Dermis microvascular lymphatic vessel endothelial cell (primary cell): ENCODE measurements around the gene MLH1. TPM values are rescaled to one million over a fixed set of nuclear protein-coding genes. Genes with fewer than 3 reads are reported as not detected.
"Not testable (repeated sequence)": the region's sequence is repeated elsewhere in the genome, so short reads cannot be mapped to it uniquely, and the experiment has no call there.

Experiments used
- DNase-seq, 2 donors: peaks; one replicate each; pipeline versions ENCODE4 v3.0.0 to v3.0.0-alpha.2; 2010; ENCODE audit warnings: low read depth in 2 of 2
- total RNA-seq: library from RNA; depleted of rRNA; stranded (reverse); fragments of >200 nt; gene quantifications from 2 replicates; pipeline ENCODE4 v1.2.1, GENCODE V29; 2014

Gene MLH1
- total RNA-seq = 31.7 and 32.7 TPM in 2 replicates

DNA sequence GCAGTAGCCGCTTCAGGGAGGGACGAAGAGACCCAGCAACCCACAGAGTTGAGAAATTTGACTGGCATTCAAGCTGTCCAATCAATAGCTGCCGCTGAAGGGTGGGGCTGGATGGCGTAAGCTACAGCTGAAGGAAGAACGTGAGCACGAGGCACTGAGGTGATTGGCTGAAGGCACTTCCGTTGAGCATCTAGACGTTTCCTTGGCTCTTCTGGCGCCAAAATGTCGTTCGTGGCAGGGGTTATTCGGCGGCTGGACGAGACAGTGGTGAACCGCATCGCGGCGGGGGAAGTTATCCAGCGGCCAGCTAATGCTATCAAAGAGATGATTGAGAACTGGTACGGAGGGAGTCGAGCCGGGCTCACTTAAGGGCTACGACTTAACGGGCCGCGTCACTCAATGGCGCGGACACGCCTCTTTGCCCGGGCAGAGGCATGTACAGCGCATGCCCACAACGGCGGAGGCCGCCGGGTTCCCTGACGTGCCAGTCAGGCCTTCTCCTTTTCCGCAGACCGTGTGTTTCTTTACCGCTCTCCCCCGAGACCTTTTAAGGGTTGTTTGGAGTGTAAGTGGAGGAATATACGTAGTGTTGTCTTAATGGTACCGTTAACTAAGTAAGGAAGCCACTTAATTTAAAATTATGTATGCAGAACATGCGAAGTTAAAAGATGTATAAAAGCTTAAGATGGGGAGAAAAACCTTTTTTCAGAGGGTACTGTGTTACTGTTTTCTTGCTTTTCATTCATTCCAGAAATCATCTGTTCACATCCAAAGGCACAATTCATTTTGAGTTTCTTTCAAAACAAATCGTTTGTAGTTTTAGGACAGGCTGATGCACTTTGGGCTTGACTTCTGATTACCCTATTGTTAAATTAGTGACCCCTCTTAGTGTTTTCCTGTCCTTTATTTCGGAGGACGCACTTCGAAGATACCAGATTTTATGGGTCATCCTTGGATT lies at the start of gene MLH1:
Gene MLH1, plus strand, starts transcription at position 193 of the 958 bp plus-strand sequence. Its CDS starts 30 bp downstream, at position 223.
- peak; percentile 100 for DNase-seq

DNA sequence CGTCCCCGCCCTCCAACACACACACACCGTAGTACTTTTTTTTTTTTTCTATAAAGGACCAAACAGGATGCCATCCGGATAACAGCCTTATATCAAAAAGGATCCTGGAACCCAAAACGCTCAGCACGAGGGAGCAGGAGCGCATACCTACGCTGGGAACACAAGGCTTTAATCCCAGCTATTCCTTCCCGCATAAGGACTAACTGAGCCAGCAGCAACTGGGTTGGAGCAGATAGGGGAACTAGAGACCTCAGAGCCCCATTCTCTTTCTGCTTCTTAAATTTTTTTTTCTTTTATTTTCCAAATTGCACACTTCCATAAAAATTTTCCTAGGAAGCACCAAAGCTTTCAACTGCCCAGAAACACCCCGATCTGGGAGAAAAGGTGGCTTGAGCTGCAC lies 49.7 kb upstream of the MLH1 start:
- no peak for DNase-seq

DNA sequence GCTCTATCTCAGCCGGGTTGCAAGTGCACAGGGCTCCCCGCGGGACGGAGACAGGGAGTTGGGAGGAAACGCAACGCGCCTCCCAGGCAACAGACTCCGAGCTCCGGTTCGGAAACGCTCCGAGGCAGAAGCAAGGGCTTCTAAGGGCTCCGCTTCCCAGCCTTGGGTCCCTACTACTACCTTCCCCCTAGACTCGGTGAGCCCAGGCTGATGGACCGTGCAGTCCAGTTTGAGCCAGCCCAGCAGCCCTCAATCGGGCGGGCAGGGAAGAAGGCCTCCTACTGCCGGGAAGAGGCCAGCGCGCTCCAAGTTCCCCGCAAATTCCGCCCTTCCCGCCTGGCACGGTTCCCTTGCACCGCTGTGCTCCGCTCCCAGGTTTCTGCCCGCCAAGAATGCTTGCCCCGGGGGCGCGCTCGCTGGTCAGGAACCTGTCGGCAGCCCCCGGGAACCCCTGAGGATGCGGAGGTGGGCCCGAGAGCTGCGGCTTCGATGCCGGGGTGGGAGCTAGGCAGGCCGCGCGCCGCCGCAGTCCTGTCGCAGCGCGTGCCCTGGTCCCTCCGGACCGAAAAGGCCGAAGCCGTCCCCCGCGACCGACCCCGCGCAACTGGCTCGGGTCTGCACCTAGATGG lies 49.2 kb upstream of the MLH1 start:
- DNase-seq = peak in 1 of 2 donors; percentile 46

DNA sequence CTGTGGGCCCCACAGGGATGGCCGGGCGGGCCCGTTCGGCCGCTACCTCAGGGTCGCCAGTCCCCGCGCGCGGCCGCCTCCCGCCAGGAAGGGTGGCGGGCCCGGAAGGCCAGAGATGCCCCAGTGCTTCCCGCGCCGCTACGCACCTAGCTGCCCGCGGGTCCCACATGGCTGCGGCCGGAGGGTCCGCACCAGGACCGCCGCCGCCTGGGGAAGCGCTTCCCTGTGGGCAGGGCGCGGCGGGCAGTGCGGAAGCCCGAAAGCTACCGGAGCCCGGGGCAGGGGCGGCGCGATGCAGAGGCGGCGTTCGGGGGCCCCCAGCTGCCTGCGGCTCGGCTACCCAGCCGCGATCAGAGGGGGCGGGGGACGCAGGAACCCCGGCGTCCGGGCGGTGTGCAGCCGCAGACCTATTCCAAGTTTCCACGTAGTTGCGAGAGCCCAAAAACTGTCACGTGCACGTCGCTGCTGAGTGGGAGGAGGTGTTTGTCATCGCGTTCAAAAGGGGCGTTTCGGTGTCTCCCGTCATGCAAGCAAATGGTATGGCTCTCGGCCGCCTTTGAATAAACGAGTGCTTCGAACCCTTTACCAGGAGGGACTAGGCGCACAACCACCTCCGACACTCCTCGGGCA lies 48.6 kb upstream of the MLH1 start, which contains the start of gene TRANK1:
Gene TRANK1, minus strand, starts transcription at position 414 of the 630 bp plus-strand sequence. Its CDS starts 245 bp downstream, at position 169.
- peak; percentile 58 for DNase-seq

DNA sequence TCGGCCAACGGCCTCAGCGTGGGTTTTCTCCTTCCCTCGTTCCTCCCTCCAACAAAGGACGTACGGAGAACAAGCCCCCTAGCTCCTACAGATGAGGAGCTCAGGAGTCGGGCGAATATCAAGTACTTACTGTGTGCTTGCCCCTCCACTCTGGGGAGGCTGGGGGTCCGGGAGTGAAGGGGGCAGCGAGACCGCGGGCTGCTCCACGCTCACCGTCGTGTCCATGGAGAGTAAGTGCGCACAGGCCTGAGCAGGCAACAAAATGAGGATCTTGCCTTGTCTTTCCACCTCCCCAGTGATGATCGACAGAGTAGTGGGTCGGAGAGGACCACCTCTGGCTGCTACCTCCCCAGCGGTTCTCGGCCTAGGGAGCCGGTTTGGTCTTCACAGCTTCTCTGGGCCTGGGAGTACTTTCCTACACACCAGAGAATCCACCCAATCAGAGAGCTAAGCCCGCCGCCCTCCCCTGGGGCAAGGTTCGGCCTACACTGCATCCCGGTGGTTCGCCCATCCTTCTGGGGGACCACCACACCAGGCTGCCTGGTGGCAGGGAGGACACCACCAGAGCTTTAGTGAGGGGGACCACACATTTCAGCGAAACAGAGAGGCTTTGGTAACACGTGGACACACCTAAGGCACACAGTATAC lies 47.9 kb upstream of the MLH1 start:
- no peak for DNase-seq

DNA sequence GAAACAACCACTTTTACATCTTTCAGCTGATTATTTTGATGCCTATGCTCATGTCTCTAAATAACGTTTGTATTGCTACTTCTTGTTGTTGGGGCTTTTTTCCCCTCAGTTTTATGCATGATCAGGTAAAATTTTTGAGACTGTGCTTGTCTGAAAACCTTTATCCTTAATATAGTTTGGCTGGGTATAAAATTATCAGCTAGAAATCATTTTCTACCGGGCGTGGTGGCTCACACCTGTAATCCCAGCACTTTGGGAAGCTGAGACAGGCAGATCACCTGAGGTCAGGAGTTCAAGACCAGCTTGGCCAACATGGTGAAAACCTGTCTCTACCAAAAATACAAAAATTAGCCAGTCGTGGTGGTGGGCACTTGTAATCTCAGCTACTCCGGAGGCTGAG lies 45.5 kb upstream of the MLH1 start:
- not testable (repeated sequence) for DNase-seq

DNA sequence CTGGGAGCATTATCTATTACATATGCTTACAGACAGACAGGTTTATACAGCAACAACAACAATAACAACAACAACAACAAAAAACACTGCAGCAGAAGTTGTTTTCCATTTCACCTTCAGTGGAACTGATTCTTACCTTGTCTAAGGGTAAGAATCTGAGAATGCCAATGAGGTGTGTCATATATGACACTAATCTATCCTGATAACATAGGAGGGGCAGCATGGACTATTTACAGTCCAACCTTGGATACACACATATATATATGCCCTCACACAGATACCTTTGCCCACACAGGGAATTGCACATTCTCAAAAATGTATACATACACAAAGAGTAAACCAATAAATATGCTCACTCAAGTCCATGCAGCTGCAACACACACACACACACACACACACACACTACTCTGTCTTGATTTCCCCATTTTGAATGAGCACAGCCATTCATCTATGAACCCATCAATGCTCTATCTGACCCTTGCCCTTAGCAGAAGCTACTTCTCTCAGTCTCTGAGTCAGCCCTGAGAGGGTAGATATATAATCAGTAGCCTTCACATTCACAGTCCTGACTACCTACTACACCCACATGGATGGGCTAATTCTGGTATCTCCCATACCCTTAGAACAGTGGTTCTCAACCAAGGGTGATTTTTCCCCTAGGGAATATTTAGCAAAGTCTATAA lies 38.7 kb upstream of the MLH1 start:
- no peak for DNase-seq

DNA sequence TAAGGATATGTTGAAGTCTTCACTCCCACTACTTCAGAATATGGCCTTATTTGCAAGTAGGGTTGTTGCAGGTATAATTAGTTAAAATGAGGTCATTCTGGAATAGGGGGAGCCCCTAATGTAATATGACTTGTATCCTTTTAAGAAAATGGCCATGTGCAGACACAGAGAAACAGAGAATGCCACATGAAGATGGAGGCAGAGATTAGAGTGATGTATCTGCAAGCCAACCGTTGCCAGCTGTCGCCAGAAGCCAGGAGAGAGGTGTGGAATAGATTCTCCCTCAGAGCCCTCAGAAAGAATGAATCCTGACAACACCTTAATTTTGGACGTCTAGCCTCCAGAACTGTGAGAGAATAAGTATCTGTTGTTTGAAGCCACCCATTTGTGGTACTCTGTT lies 37.2 kb upstream of the MLH1 start:
- DNase-seq = no peak

DNA sequence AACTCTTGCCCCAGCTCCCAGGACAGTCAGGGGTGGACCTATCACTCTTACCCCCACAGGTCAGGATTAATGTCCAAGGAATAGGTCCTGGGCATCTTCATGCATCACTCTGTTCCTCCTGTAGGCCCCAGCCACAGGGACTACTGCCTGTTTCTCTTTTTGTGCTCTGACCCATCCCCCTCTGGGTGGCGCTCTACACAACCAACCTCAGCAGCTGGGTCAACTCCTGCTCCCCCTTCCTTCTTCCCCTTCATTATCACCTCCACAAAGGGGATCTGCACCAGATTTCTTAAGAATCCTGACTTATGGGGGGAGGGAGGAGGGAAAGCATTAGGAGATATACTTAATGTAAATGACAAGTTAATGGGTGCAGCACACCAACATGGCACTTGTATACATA lies 36.3 kb upstream of the MLH1 start:
- DNase-seq = no peak

DNA sequence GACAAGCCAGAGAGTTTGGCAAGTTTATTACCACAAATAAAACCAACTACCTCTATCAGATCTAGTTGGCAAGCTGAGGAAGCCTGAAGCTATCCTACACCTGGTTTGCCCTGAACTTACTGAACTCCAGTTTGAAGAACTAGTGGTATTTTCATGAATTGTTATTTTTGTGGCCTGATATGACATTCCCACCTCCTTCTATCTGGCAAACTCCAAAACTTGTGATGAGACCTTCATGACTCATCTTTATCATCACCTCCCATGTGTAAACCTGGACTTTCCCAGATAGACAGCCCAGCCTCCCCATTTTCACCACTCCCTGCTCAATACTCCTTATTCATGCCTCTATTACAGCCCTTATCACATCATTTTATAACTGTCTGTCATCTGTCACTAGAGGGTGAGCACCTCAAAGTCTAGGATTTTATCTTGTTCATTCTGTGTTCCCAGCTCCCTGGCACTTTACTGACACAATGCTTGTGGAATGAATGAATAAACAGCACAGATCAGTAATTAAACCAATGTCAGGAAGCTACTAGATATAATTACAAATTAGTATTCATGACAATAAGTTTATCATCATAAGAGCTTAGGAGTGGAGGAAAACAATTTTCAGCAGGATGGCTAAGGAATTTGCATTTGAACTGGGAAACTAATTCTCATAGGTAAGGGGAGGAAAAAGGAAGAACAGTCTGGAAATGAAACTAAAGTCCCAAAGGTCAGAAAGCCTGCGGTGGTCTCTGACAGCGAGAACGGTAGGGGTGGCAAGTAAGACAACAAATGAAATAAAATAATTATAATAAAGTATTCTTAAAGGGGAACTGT lies 35.2 kb upstream of the MLH1 start:
- peak; percentile 43 to 74 for DNase-seq

DNA sequence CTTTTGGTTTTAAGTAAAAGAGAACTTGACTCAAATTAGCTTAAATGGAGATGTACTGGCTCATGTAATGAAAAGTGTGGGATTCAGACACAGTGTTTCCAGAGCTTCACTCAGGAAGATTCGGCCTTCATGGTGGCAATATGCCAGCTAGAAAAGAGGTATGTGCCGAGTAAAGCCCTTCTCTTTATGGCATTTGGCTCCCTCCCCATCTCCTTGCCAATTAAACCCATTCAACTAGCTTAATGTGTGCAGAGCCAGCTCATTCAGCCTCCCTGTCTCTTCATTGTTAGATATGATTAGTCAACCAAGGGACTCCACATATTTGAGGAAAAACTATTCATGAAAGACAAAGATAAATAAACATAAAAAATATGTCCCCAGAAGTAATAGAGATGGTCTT lies 33.5 kb upstream of the MLH1 start:
- peak in 1 of 2 donors; percentile 38 for DNase-seq

DNA sequence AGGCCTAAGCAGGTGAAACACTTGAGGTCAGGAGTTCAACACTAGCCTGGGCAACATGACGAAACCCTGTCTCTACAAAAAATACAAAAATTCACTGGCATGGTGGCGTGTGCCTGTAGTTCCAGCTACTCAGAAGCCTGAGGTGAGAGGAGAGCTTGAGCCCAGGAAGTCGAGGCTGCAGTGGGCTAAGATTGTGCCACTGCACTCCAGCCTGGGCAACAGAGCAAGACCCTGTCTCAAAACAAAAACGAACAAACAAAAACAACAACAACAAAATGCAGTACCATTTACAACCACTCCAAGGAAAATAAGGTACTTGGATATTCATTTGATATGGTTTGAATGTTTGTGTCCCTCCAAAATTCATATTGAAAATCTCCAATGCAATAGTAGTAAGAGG lies 32.8 kb upstream of the MLH1 start:
- no peak for DNase-seq

DNA sequence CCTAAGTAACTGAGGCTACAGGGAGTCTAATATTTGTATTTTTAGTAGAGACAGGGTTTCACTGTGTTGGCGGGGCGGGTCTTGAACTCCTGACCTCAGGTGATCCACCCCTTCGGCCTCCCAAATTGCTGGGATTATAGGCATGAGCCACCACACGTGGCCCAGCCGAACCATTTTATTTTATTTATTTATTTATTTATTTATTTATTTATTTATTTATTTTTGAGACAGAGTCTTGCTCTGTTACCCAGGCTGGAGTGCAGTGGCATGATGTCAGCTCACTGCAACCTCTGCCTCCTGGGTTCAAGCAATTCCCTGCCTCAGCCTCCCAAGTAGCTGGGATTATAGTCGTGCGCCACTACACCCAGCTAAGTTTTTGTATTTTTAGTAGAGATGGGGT lies 30.3 kb upstream of the MLH1 start:
- DNase-seq = not testable (repeated sequence)

DNA sequence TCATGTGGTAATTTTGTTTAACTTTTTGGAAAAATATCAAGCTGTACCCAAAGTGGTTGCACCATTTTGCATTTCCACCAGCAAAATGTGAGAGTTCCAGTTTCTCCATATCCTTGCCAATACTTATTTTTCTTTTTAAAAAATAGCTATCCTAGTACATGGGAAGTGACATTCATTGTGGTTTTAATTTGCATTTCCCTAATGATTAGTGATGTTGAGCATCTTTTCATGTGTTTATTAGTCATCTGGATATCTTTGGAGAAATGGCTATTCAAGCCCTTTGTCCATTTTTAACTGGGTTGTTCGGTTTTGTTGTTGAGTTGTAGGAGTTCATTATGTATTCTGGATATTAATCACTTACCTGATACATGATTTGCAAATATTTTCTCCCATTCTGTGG lies 29.0 kb upstream of the MLH1 start:
- no peak for DNase-seq

DNA sequence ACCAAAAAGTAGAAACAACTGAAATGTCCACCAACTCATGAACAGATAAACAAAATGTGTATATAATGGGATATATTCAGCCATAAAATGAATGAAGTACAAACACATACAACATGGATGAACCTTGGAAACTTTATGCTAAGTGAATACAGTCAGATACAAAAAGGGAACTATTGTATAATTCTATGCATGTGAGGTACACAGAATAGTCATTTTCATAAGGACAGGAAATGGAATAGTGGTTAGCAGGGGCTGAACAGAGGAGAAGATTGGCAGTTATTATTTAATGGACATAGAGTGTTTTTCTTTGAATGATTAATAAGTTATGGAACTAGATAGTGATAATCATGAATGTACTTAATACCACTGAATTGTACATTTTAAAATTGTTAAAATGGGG lies 28.5 kb upstream of the MLH1 start:
- DNase-seq = no peak

DNA sequence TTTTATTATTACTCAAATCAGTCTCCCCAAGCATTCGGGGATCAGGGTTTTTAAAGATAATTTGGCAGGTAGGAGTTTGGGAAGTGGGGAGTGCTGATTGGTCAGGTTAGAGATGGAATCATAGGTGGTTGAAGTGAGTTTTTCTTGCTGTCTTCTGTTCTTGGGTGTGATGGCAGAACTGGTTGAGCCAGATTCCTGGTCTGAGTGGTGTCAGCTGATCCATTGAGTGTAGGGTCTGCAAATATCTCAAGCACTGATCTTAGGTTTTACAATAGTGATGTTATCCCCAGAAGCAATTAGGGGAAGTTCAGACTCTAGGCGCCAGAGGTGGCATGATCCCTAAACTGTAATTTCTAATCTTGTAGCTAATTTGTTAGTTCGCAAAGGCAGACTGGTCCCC lies 27.9 kb upstream of the MLH1 start:
- no peak for DNase-seq

DNA sequence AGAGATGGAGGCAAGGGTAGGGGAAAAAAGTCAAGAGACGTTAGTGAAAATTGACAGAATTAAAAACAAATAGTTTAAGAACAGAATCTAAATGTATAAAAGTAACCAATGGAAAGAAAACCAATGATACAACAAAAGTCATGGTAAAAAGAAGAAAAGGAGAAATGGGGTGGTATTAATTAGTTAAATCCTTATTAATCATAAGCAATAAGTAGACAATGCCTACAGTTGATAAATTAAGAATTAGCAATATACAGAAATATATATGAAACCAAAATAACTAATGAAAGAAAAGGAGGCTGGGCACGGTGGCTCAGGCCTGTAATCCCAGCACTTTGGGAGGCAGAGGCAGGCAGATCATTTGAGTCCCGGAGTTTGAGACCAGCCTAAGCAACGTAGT lies 24.2 kb upstream of the MLH1 start:
- no peak for DNase-seq

DNA sequence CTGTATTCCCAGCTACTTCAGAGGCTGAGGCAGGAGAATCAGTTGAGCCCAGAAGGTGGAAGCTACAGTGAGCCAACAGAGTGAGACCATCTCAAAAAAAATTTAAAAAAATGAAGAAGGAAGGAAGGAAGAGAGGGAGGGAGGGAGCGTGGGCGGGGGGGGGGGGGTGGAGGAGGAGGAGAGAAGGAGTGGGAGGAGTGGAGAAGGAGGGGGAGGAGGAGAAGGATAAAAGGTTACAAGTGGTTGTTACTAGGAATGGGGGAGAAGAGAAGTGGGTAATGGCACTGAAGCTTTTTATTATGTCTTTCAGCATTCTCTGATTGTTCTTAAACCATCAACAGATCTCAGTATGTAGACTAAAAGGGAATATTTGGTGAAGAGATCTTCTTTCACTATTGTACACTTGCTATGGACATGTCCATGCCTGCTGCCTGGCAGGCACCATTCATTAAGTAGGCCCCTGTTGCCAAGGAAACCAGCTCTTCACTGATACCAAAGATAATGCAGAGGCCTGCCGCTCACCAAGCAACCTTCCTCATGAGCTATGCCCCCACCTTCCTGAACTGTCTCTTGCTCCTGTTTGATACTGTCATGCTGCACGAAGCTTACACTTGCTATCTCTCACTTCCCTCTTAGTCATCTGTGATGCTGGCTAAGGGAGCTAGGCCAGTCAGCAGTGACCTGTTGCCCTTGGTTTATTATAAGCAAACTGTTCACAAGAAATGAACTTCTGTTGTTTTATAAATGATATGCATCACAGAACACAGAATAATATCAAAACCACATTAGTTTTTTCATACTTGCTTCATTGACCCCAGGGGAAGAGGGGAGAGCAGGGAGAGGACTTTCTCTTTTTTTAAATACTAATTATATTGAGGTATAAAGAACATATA lies 23.5 kb upstream of the MLH1 start:
- peak in 1 of 2 donors; percentile 63 for DNase-seq

DNA sequence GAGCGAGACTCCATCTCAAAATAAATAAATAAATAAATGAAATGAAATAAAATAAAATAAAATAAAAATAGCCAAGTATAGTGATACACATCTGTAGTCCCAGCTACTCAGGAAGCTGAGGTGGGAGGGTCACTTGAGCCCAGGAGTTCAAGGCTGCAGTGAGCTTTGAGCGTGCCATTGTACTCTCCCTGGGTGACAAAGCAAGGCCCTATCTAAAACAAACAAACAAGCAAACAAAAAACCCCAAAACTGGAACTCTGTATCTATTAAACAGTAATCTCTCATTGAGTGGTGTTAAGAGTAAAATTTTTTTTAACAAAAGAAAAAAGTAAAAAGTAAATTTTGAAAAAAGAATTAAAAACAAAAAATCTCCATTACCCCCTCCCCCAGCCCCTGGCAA lies 21.2 kb upstream of the MLH1 start:
- DNase-seq = no peak
